Endodermal cell (in vitro differentiated cells): ENCODE data around the gene SEPTIN5. TPM values are rescaled to one million over a fixed set of nuclear protein-coding genes. Genes with fewer than 3 reads are reported as not detected.

Experiments
- DNase-seq: peaks from one replicate; pipeline ENCODE4 v3.0.0-alpha.2; 2017
- H3K27ac ChIP-seq: 2 replicates; pipeline ENCODE4 v1.5.1; 2013; ENCODE audit warnings: mild to moderate bottlenecking, low read depth, low read length, moderate library complexity
- H3K27me3 ChIP-seq: 2 replicates; pipeline ENCODE4 v1.6.1; 2013; ENCODE audit warnings: mild to moderate bottlenecking, low read length, moderate library complexity; ENCODE audit not compliant: insufficient read depth, control insufficient read depth, poor library complexity, severe bottlenecking
- H3K36me3 ChIP-seq: 2 replicates; pipeline ENCODE4 v1.7.0; 2013; ENCODE audit warnings: mild to moderate bottlenecking, low read length, moderate library complexity; ENCODE audit not compliant: control insufficient read depth, insufficient read depth
- H3K4me1 ChIP-seq: one replicate; pipeline ENCODE4 v1.7.0; 2013; ENCODE audit warnings: low read length; ENCODE audit not compliant: control insufficient read depth, insufficient read depth
- H3K4me3 ChIP-seq: 2 replicates; pipeline ENCODE4 v1.5.1; 2013; ENCODE audit warnings: mild to moderate bottlenecking, low read length, moderate library complexity
- H3K9ac ChIP-seq: 2 replicates; pipeline ENCODE4 v1.6.1; 2013; ENCODE audit warnings: mild to moderate bottlenecking, low read length, moderate library complexity; ENCODE audit not compliant: poor library complexity, severe bottlenecking; ENCODE audit errors: extremely low read depth
- H3K9me3 ChIP-seq: 2 replicates; pipeline ENCODE4 v1.6.1; 2013; ENCODE audit warnings: mild to moderate bottlenecking, low read length, moderate library complexity; ENCODE audit not compliant: control insufficient read depth
- H3K27ac Mint-ChIP-seq: 2 replicates; pipeline ENCODE4 v1.8.0; 2020; ENCODE audit warnings: mixed read lengths
- H3K27me3 Mint-ChIP-seq: 2 replicates; pipeline ENCODE4 v1.8.0; 2021; ENCODE audit warnings: mild to moderate bottlenecking, mixed read lengths; ENCODE audit not compliant: insufficient read depth
- H3K36me3 Mint-ChIP-seq: 2 replicates; pipeline ENCODE4 v1.8.0; 2020; ENCODE audit warnings: low read depth, mixed read lengths
- H3K4me1 Mint-ChIP-seq: 2 replicates; pipeline ENCODE4 v1.8.0; 2020; ENCODE audit warnings: mixed read lengths
- H3K4me3 Mint-ChIP-seq: 2 replicates; pipeline ENCODE4 v1.8.0; 2020; ENCODE audit warnings: mild to moderate bottlenecking, moderate library complexity, mixed read lengths
- H3K9me3 Mint-ChIP-seq: 2 replicates; pipeline ENCODE4 v1.8.0; 2020; ENCODE audit warnings: mild to moderate bottlenecking, mixed read lengths
- CTCF ChIP-seq: fragments of 200-600 bp; sonication (generic); conservative IDR thresholded peaks from 2 replicates; pipeline ENCODE4 v1.5.0; 2021; ENCODE audit warnings: antibody characterized with exemption, mild to moderate bottlenecking
- WGBS, 2 experiments: methylation state at CpG; one replicate each; pipeline versions ENCODE4 v1.1.5 to v1.1.7; 2013; ENCODE audit warnings: missing lambda C conversion rate in 2 of 2, mixed read lengths in 1 of 2; ENCODE audit not compliant: insufficient coverage in 1 of 2, insufficient read length in 1 of 2; 5-methylcytosine and 5-hydroxymethylcytosine counted together
- total RNA-seq, 2 donors: library from RNA; stranded (reverse); fragmentation: NEBNext Ultra II Directional in 1 of 2; extraction: Animal tissue kit (Norgen Biotek cat#: 25700) in 1 of 2; gene quantifications; 2 replicates in 1 of 2; 3 replicates in 1 of 2; pipeline ENCODE4 v1.2.1, GENCODE V29; 2021

The SEPTIN5 gene
- total RNA-seq, 2 donors from 2014 or later = 9.8 to 20.0 TPM

DNA sequence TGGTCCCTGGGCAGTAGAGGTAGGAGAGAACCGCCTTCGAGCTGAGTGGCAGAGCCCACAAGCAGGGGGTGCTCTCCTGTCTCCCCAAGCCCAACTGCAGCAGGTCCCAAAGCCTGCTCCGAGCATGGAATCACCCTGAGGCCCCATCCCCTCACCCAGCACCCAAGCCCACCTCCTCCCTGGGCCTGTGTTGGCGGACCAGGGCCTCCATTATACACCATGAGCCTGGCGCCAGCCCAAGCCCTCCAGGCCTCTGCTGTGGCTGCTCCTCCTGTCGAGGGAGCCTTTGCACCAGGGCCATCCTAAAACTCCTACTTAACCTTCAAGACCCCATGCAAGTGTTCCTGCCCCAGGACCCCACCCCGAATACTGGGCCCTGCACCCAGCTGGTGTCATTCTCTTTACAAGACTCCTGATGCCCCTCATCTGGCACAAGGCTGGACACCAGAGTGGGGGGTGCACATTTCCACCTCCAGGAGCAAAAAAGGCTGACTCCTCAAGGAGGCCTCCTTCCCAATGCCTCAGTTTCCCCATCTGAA, 25.7 kb downstream of the SEPTIN5 start:
- no peak overlapping the region for H3K27ac Mint-ChIP-seq
- Histone ChIP-seq H3K4me3 (no peak overlapping the region), H3K4me1 (peaks cover 4% of the 10 kb centered on the region), H3K27me3 (no peaks in the 10 kb centered on the region), H3K27ac (no peak overlapping the region), H3K9ac (no peak overlapping the region), H3K36me3 (no peaks in the 10 kb centered on the region), H3K9me3 (no peaks in the 10 kb centered on the region)
- H3K36me3 Mint-ChIP-seq = no peaks in the 10 kb centered on the region
- H3K27me3 Mint-ChIP-seq = no peaks in the 10 kb centered on the region
- H3K4me3 Mint-ChIP-seq = no peak overlapping the region
- WGBS, 2 experiments = 90 to 100% methylated on average over 3 to 7 of the region's 7 CpGs
- no peak for DNase-seq
- no peaks in the 10 kb centered on the region for H3K9me3 Mint-ChIP-seq
- H3K4me1 Mint-ChIP-seq = no peaks in the 10 kb centered on the region
- no peak for TF ChIP-seq CTCF

GRCh38 chr22:19740586-19740985, 26.3 kb downstream of the SEPTIN5 start:
- Mint-ChIP-seq H3K9me3 (no peaks in the 10 kb centered on the region), H3K4me3 (no peak overlapping the region), H3K27me3 (no peaks in the 10 kb centered on the region), H3K4me1 (no peaks in the 10 kb centered on the region), H3K36me3 (no peaks in the 10 kb centered on the region), H3K27ac (no peak overlapping the region)
- WGBS, 2 experiments = 86 to 90% methylated on average over 8 to 15 of the region's 15 CpGs
- Histone ChIP-seq H3K27ac (no peak overlapping the region), H3K4me3 (no peak overlapping the region), H3K36me3 (no peaks in the 10 kb centered on the region), H3K9me3 (no peaks in the 10 kb centered on the region), H3K9ac (no peak overlapping the region), H3K4me1 (peaks cover 4% of the 10 kb centered on the region), H3K27me3 (no peaks in the 10 kb centered on the region)
- no peak for DNase-seq
- no peak for TF ChIP-seq CTCF

GRCh38 chr22:19741053-19741452, 26.8 kb downstream of the SEPTIN5 start:
- DNase-seq = no peak
- H3K4me3 Mint-ChIP-seq = no peak overlapping the region
- Histone ChIP-seq H3K9me3 (no peaks in the 10 kb centered on the region), H3K36me3 (no peaks in the 10 kb centered on the region), H3K27ac (no peak overlapping the region), H3K27me3 (no peaks in the 10 kb centered on the region), H3K4me1 (peaks cover 4% of the 10 kb centered on the region), H3K9ac (no peak overlapping the region), H3K4me3 (no peak overlapping the region)
- WGBS, 2 experiments = 82 to 89% methylated on average over 2 to 7 of the region's 7 CpGs
- H3K9me3 Mint-ChIP-seq = no peaks in the 10 kb centered on the region
- no peaks in the 10 kb centered on the region for H3K4me1 Mint-ChIP-seq
- H3K27me3 Mint-ChIP-seq = no peaks in the 10 kb centered on the region
- TF ChIP-seq CTCF = no peak
- H3K27ac Mint-ChIP-seq = no peak overlapping the region
- no peaks in the 10 kb centered on the region for H3K36me3 Mint-ChIP-seq
